ENCODE measurements around the gene AK9.
"Not testable (repeated sequence)": the region's sequence is repeated elsewhere in the genome, so short reads cannot be mapped to it uniquely, and the experiment has no call there.

The AK9 gene

DNA sequence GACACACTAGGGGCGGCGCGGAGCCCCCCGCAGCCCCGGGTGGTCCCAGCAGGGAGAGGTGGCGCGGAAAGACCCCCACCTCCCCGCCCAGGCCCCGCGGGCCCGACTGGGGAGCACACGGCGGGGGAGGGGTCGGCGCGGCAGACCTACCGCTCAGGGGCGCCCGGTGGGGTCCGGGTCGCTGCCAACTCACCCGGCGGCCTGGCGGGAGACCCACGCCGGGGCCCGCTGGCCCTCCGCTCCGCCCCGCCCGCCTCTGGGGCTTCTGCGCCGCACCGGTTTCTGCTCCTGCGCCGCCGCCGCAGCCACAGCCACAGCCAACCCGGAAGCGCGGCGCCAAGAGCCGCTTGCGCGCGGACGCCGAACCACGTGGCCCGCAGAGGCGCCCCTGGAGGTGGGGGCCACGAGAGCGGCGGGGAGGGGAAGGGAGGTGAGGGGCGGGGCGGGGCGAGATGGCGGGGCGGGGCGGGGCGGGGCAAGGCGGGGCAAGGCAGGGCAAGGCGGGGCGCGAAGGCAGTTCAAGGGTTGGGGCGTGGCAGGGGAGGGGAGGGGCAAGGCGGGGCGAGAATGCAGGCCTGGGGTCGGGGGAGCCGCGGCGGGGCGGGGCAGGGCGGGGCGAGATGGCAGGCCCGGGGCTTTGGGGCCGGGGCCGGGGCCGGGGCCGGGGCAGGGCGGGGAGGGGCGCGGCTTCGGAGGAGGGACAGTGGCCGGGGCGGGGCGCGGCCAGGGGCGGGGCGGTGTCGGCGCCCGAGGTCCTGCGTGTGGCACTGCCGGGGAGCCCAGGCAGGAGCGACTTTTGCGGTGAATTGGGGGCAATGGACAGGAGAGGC lies 207.9 kb downstream of the AK9 start, which contains the start of gene ZBTB24:
TSS of gene ZBTB24 (minus strand) at position 315 of the 830 bp plus-strand sequence. CDS start 1,193 bp downstream, outside the sequence.
- peak; percentile 60 to 77 for DNase-seq (ENCODE audit: low read depth in 2 of 2, low spot score in 1 of 2)

GRCh38 chr6:109480993-109481480 lies 210.0 kb downstream of the AK9 start:
- DNase-seq (ENCODE audit: low read depth in 2 of 2, low spot score in 1 of 2): no peak

- DNase-seq (ENCODE audit: low read depth in 2 of 2, low spot score in 1 of 2): no peak
These were observed 212.0 kb downstream of the AK9 start for GRCh38 chr6:109478841-109479624.

DNA sequence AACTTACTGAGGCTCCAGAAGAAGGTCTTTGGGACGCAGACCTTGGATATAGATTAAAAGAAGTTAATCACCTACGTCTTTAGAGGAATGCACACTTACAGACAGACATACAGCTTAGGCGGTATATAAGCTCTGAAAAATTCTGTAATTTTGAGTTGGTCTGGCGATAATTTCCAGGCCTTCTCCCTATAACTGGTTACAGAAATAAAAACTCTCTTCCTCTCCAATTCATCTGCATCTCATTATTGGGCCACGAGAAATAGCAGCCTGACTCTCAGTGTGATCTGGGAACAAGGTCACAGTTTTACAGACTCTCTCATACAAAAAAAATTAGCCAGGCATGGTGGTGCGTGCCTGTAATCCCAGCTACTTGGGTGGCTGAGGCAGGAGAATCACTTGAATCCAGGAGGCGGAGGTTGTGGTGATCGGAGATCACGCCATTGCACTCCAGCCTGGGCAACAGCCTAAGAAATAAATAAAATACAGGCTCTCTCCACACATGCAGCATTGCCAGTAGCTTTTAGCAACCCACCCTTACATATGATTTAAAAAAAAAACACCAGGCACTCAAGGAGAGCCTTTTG lies 212.7 kb downstream of the AK9 start:
- no peak for DNase-seq (ENCODE audit: low read depth in 2 of 2, low spot score in 1 of 2)

GRCh38 chr6:109477725-109478124 lies 213.3 kb downstream of the AK9 start:
- no peak for DNase-seq (ENCODE audit: low read depth in 2 of 2, low spot score in 1 of 2)

DNA sequence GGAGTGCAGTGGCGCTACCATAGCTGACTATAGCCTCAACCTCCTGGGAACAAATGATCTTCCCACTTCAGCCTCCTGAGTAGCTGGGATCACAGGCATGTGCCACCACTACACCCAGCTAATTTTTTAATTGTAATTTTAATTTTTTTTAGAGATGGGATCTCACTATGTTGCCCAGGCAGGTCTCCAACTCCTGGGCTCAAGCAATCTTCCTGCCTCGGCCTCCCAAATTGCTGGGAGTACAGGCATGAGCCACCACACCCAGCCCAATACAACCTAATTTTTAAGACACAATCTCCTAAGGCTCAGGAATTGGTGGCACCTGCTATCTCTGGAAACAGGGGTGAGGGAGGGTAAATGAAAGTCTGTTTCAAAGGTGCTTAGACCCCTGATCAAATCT lies 213.8 kb downstream of the AK9 start:
- DNase-seq (ENCODE audit: low read depth in 2 of 2, low spot score in 1 of 2): no peak

- DNase-seq (ENCODE audit: low read depth in 2 of 2, low spot score in 1 of 2): no peak
These were observed 215.4 kb downstream of the AK9 start for GRCh38 chr6:109475625-109476024.

DNA sequence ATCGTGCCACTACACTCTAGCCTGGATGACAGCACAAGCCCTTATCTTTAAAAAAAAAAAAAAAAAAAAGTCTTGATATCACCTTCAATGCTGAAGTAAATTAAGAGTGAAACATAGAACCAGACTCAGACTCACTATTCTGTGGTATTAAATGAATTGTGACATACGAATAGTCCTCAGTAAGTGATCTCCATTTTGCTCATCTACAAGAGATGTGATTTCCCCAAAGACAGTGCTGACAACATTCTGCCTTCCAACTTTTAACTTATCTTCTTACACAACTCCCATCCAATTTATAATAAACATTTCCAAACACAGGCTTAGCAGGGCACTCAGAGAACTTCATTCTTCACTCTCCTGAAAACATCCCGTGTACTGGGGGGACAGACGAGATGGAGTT lies 216.0 kb downstream of the AK9 start:
- DNase-seq (ENCODE audit: low read depth in 2 of 2, low spot score in 1 of 2): no peak

GRCh38 chr6:109473120-109473519 lies 217.9 kb downstream of the AK9 start:
- no peak for DNase-seq (ENCODE audit: low read depth in 2 of 2, low spot score in 1 of 2)

- no peak for DNase-seq (ENCODE audit: low read depth in 2 of 2, low spot score in 1 of 2)
These were observed 218.6 kb downstream of the AK9 start for GRCh38 chr6:109472132-109472995.

- DNase-seq (ENCODE audit: low read depth in 2 of 2, low spot score in 1 of 2): no peak
These were observed 219.7 kb downstream of the AK9 start for GRCh38 chr6:109471105-109471810.

DNA sequence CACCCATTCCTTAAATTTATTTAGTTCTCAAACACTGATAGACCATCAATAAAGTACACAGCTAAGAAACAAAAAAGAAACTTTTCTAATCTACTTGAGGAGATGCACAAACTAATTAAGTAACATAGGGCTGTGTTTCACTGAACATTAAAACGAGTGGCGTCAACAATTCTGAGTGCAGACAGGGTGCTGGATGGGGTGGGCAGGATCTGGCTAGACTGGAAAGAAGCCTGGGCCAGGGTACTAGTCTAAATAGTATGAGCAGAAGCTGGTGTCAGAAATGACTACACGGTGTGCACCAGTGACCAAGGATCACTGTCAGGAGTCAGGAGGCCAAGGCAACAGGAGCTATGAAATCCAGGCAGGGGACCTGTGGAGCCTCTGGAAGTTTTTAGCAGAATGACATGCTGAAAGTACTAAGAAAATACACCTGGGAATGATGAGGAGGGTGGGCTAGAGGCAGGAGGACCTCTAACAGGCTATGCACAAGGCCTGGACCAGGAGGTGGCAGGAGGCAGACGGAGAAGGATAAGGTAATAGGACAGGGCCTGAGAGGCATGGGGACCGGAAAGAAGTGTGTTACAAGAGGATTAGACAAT lies 221.3 kb downstream of the AK9 start:
- no peak for DNase-seq (ENCODE audit: low read depth in 2 of 2, low spot score in 1 of 2)

- no peak for DNase-seq (ENCODE audit: low read depth in 2 of 2, low spot score in 1 of 2)
These were observed 223.3 kb downstream of the AK9 start for GRCh38 chr6:109467696-109468095.

- DNase-seq (ENCODE audit: low read depth in 2 of 2, low spot score in 1 of 2): no peak
These were observed 224.6 kb downstream of the AK9 start for GRCh38 chr6:109466212-109466923.

GRCh38 chr6:109465772-109466171 lies 225.2 kb downstream of the AK9 start:
- DNase-seq (ENCODE audit: low read depth in 2 of 2, low spot score in 1 of 2): no peak

DNA sequence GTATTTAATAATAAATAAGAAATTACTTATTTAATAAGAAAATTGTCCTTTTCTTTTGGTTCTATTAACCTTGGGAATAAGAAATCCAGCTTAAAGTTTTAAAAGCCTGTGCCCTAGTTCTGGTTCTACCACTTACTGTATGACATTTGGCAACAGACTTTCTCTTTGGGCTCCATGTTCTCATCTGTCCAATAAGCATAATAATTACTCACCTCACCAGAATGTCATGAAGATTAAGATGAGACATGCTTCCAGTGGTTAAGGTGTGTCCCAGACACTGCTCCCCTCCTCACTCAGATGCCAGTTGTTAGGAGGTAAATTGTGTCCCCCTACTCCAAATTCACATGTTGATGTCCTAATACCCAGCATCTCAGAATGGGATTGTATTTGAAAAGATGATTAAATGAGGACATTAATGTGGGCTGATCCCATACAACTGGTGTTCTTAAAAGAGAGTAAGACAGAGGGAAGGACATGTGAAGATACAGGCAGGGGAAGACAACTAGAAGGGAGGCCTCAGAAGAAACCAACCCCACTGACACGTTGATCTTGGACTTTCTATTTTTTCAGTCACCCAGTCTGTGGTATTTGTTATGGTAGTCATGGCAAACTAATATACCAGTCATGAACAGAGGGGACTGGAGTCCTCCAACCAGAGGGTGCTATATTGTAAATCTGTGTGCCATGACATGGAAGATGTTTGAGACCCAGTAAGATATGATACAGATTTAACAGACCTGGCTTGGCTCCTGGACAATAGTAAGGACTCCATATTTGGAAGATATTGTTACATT lies 229.1 kb downstream of the AK9 start:
- DNase-seq (ENCODE audit: low read depth in 2 of 2, low spot score in 1 of 2): no peak

GRCh38 chr6:109461205-109461604 lies 229.8 kb downstream of the AK9 start:
- DNase-seq (ENCODE audit: low read depth in 2 of 2, low spot score in 1 of 2): not testable (repeated sequence)

GRCh38 chr6:109460161-109460829 lies 230.7 kb downstream of the AK9 start:
- DNase-seq (ENCODE audit: low read depth in 2 of 2, low spot score in 1 of 2): no peak

All from stimulated activated CD8-positive, alpha-beta memory T cell treated with anti-CD3 and anti-CD28 coated beads, Interleukin-4, amount 100 ng/mL, for 1 hour (primary cell).